Lower leg skin (tissue), 3 donors: ENCODE data around the gene C1orf21.

ENCODE experiments used
- CTCF ChIP-seq, 3 donors: fragments of 450-650 bp; IDR thresholded peaks; one replicate each; pipeline ENCODE4 v1.5.1; 2016; ENCODE audit warnings: antibody characterized with exemption in 3 of 3, mild to moderate bottlenecking in 3 of 3, moderate library complexity in 2 of 3
- POLR2A ChIP-seq, 2 donors: fragments of 450-650 bp; IDR thresholded peaks; one replicate each; pipeline ENCODE4 v1.6.1; 2016 to 2017; ENCODE audit warnings: antibody characterized with exemption in 2 of 2, mild to moderate bottlenecking in 1 of 2, moderate library complexity in 1 of 2

- TF ChIP-seq CTCF (IDR thresholded peaks at IDR 0.05) (no peak), POLR2A (IDR thresholded peaks at IDR 0.05) (no peak)
Measured at GRCh38 chr1:184483101-184483683, 96.4 kb downstream of the C1orf21 start.
